ENCODE data around the gene BLOC1S3.

BLOC1S3 gene

GRCh38 chr19:45161738-45162607 lies 16.6 kb upstream of the BLOC1S3 start:
- no peak for DNase-seq (ENCODE audit: low read depth in 1 of 2, low spot score in 1 of 2)

GRCh38 chr19:45162608-45163143 lies 15.9 kb upstream of the BLOC1S3 start:
- DNase-seq (ENCODE audit: low read depth in 1 of 2, low spot score in 1 of 2) = no peak

GRCh38 chr19:45163156-45163555 lies 15.4 kb upstream of the BLOC1S3 start:
- no peak for DNase-seq (ENCODE audit: low read depth in 1 of 2, low spot score in 1 of 2)

GRCh38 chr19:45163751-45164460 lies 14.7 kb upstream of the BLOC1S3 start:
- no peak for DNase-seq (ENCODE audit: low read depth in 1 of 2, low spot score in 1 of 2)

- DNase-seq (ENCODE audit: low read depth in 1 of 2, low spot score in 1 of 2) = peak; percentile 25 to 42
Measured at GRCh38 chr19:45164577-45165335, 13.8 kb upstream of the BLOC1S3 start.

GRCh38 chr19:45166723-45167252 lies 11.8 kb upstream of the BLOC1S3 start:
- no peak for DNase-seq (ENCODE audit: low read depth in 1 of 2, low spot score in 1 of 2)

- DNase-seq (ENCODE audit: low read depth in 1 of 2, low spot score in 1 of 2) = no peak
Measured at GRCh38 chr19:45168767-45169351, 9.7 kb upstream of the BLOC1S3 start.

GRCh38 chr19:45169602-45170001 lies 9.0 kb upstream of the BLOC1S3 start:
- no peak for DNase-seq (ENCODE audit: low read depth in 1 of 2, low spot score in 1 of 2)

- DNase-seq (ENCODE audit: low read depth in 1 of 2, low spot score in 1 of 2) = no peak
Measured at GRCh38 chr19:45170146-45171106, 8.2 kb upstream of the BLOC1S3 start.

- DNase-seq (ENCODE audit: low read depth in 1 of 2, low spot score in 1 of 2) = no peak
Measured at GRCh38 chr19:45171211-45171623, 7.4 kb upstream of the BLOC1S3 start.

- no peak for DNase-seq (ENCODE audit: low read depth in 1 of 2, low spot score in 1 of 2)
Measured at GRCh38 chr19:45172173-45172572, 6.4 kb upstream of the BLOC1S3 start.

- DNase-seq (ENCODE audit: low read depth in 1 of 2, low spot score in 1 of 2) = no peak
Measured at GRCh38 chr19:45172611-45173208, 5.9 kb upstream of the BLOC1S3 start.

GRCh38 chr19:45173816-45174215 lies 4.8 kb upstream of the BLOC1S3 start:
- no peak for DNase-seq (ENCODE audit: low read depth in 1 of 2, low spot score in 1 of 2)

GRCh38 chr19:45175515-45176345 lies 2.9 kb upstream of the BLOC1S3 start:
- no peak for DNase-seq (ENCODE audit: low read depth in 1 of 2, low spot score in 1 of 2)

GRCh38 chr19:45177817-45178261 lies 745 bp upstream of the BLOC1S3 start, which contains the start of gene TRAPPC6A:
Gene TRAPPC6A (minus strand): TSS chr19:45178237. CDS start chr19:45178218, 19 bp downstream.
- DNase-seq (ENCODE audit: low read depth in 1 of 2, low spot score in 1 of 2) = no peak

GRCh38 chr19:45179072-45179891 lies 698 bp downstream of the BLOC1S3 start:
- peak in 1 of 2 donors; percentile 18 for DNase-seq (ENCODE audit: low read depth in 1 of 2, low spot score in 1 of 2)

- no peak for DNase-seq (ENCODE audit: low read depth in 1 of 2, low spot score in 1 of 2)
Measured at GRCh38 chr19:45179892-45180370, 1.3 kb downstream of the BLOC1S3 start.

All from activated CD4-positive, alpha-beta T cell treated with anti-CD3 and anti-CD28 coated beads, Interleukin-2, amount 50 U/mL, for 24 hours (primary cell).